Gastroesophageal sphincter (tissue), 3 donors: ENCODE data around the gene ANO2.

ENCODE experiments used
- EP300 ChIP-seq: sonication (generic); formaldehyde crosslinking; IDR thresholded peaks from one replicate; pipeline ENCODE4 v1.6.1; 2017; ENCODE audit warnings: antibody characterized with exemption, mild to moderate bottlenecking
- POLR2A ChIP-seq, 2 donors: fragments of 450-650 bp; IDR thresholded peaks; one replicate each; pipeline ENCODE4 v1.6.1; 2017; ENCODE audit warnings: antibody characterized with exemption in 2 of 2, mild to moderate bottlenecking in 2 of 2, moderate library complexity in 1 of 2
- TF ChIP-seq, protein P1 (sequence below), 4 experiments: fragments of 200-600 bp in 2 of 4; fragments of 450-650 bp in 2 of 4; sonication (generic) in 1 of 4; IDR thresholded peaks; one replicate each; pipeline ENCODE4 v1.5.1; 2017 to 2019; ENCODE audit warnings: antibody characterized with exemption in 4 of 4, mild to moderate bottlenecking in 2 of 4, moderate library complexity in 2 of 4

GRCh38 chr12:5694759-5695409 is 250.2 kb downstream of the ANO2 start:
- TF ChIP-seq, protein P1, sequence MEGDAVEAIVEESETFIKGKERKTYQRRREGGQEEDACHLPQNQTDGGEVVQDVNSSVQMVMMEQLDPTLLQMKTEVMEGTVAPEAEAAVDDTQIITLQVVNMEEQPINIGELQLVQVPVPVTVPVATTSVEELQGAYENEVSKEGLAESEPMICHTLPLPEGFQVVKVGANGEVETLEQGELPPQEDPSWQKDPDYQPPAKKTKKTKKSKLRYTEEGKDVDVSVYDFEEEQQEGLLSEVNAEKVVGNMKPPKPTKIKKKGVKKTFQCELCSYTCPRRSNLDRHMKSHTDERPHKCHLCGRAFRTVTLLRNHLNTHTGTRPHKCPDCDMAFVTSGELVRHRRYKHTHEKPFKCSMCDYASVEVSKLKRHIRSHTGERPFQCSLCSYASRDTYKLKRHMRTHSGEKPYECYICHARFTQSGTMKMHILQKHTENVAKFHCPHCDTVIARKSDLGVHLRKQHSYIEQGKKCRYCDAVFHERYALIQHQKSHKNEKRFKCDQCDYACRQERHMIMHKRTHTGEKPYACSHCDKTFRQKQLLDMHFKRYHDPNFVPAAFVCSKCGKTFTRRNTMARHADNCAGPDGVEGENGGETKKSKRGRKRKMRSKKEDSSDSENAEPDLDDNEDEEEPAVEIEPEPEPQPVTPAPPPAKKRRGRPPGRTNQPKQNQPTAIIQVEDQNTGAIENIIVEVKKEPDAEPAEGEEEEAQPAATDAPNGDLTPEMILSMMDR (IDR thresholded peaks at IDR 0.05), result no peak
- no peak for TF ChIP-seq EP300
- no peak for TF ChIP-seq POLR2A (IDR thresholded peaks at IDR 0.05)
